Neuronal stem cell (in vitro differentiated cells): ENCODE measurements around the gene MUC5B.

Experiments
- DNase-seq: peaks from one replicate; pipeline ENCODE4 v3.0.0-alpha.2; 2013; ENCODE audit warnings: low spot score
- H2AFZ ChIP-seq: one replicate; pipeline ENCODE4 v1.6.1; 2013; ENCODE audit warnings: mild to moderate bottlenecking, low read length, inconsistent platforms
- H2AK5ac ChIP-seq: 2 replicates; pipeline ENCODE4 v1.6.1; 2013; ENCODE audit warnings: low read depth, mild to moderate bottlenecking, inconsistent platforms, low read length, moderate library complexity, mixed read lengths
- H2BK120ac ChIP-seq: 2 replicates; pipeline ENCODE4 v1.6.1; 2013; ENCODE audit warnings: low read depth, mild to moderate bottlenecking, inconsistent platforms, low read length, moderate library complexity, mixed read lengths
- H2BK12ac ChIP-seq: one replicate; pipeline ENCODE4 v1.6.1; 2013; ENCODE audit warnings: low read length, inconsistent platforms
- H2BK15ac ChIP-seq: 2 replicates; pipeline ENCODE4 v1.6.1; 2013; ENCODE audit warnings: mild to moderate bottlenecking, low read length, inconsistent platforms, mixed read lengths
- H2BK5ac ChIP-seq: one replicate; pipeline ENCODE4 v1.6.1; 2013; ENCODE audit warnings: inconsistent platforms, mild to moderate bottlenecking, low read length, moderate library complexity
- H3K14ac ChIP-seq: one replicate; pipeline ENCODE4 v1.6.1; 2013; ENCODE audit warnings: low read length, inconsistent platforms
- H3K18ac ChIP-seq: 2 replicates; pipeline ENCODE4 v1.6.1; 2013; ENCODE audit warnings: low read length, inconsistent platforms
- H3K23ac ChIP-seq: 2 replicates; pipeline ENCODE4 v1.6.1; 2013; ENCODE audit warnings: low read depth, mild to moderate bottlenecking, mixed read lengths, low read length, inconsistent platforms; ENCODE audit not compliant: poor library complexity
- H3K27ac ChIP-seq: replicated peaks from 3 replicates; pipeline ENCODE4 v1.5.1; 2013; ENCODE audit warnings: low read length, inconsistent platforms
- H3K27me3 ChIP-seq, 3 experiments: 2 replicates each; pipeline ENCODE4 v1.6.1; 2013; ENCODE audit warnings: low read length in 3 of 3, mild to moderate bottlenecking in 2 of 3, inconsistent platforms in 1 of 3, low read depth in 1 of 3, mixed read lengths in 1 of 3, moderate library complexity in 1 of 3; ENCODE audit not compliant: control insufficient read depth in 3 of 3, insufficient read depth in 3 of 3
- H3K36me3 ChIP-seq, 2 donors: replicated peaks in 1 of 2; 2 replicates each; pipeline ENCODE4 v1.6.1; 2013; ENCODE audit warnings: low read length in 2 of 2; ENCODE audit not compliant: control insufficient read depth in 2 of 2, insufficient read depth in 2 of 2
- H3K4ac ChIP-seq: 2 replicates; pipeline ENCODE4 v1.6.1; 2013; ENCODE audit warnings: inconsistent platforms, mild to moderate bottlenecking, low read length, moderate library complexity
- H3K4me1 ChIP-seq, 2 donors: 1 replicate in 1 of 2; 2 replicates in 1 of 2; pipeline ENCODE4 v1.6.1; 2013; ENCODE audit warnings: low read length in 2 of 2, low read depth in 1 of 2; ENCODE audit not compliant: control insufficient read depth in 2 of 2, insufficient read depth in 1 of 2
- H3K4me2 ChIP-seq: one replicate; pipeline ENCODE4 v1.6.1; 2013; ENCODE audit warnings: mild to moderate bottlenecking, low read length, inconsistent platforms; ENCODE audit not compliant: insufficient read depth, poor library complexity, severe bottlenecking
- H3K4me3 ChIP-seq, 2 donors: 2 replicates each; pipeline ENCODE4 v1.5.1; 2013; ENCODE audit warnings: low read length in 2 of 2, mild to moderate bottlenecking in 2 of 2, inconsistent platforms in 1 of 2, moderate library complexity in 1 of 2
- H3K79me1 ChIP-seq: one replicate; pipeline ENCODE4 v1.6.1; 2013; ENCODE audit warnings: low read depth, mild to moderate bottlenecking, inconsistent platforms, low read length, moderate library complexity
- H3K9ac ChIP-seq: one replicate; pipeline ENCODE4 v1.6.1; 2013; ENCODE audit warnings: mild to moderate bottlenecking, low read depth, low read length, inconsistent platforms; ENCODE audit not compliant: poor library complexity
- H3K9me3 ChIP-seq, 2 donors: replicated peaks in 1 of 2; 2 replicates each; pipeline versions ENCODE3 to v1.6.1; 2013; ENCODE audit warnings: low read length in 2 of 2, mild to moderate bottlenecking in 2 of 2, inconsistent platforms in 1 of 2, low read depth in 1 of 2, mixed read lengths in 1 of 2, moderate library complexity in 1 of 2; ENCODE audit not compliant: control insufficient read depth in 2 of 2, insufficient read depth in 1 of 2
- H4K8ac ChIP-seq: one replicate; pipeline ENCODE4 v1.6.1; 2013; ENCODE audit warnings: low read depth, mild to moderate bottlenecking, inconsistent platforms, low read length, moderate library complexity
- H4K91ac ChIP-seq: one replicate; pipeline ENCODE4 v1.6.1; 2013; ENCODE audit warnings: low read length, low read depth, mild to moderate bottlenecking, inconsistent platforms; ENCODE audit not compliant: poor library complexity
- WGBS, 2 donors: extraction: QIAGEN DNeasy Blood & Tissue Kit; methylation state at CpG; one replicate each; pipeline ENCODE4 v1.1.7; 2013; ENCODE audit warnings: missing lambda C conversion rate in 2 of 2, mixed read lengths in 1 of 2; ENCODE audit not compliant: insufficient read length in 2 of 2, insufficient replicate concordance in 1 of 2; ENCODE audit errors: extremely low coverage in 2 of 2; 5-methylcytosine and 5-hydroxymethylcytosine counted together

Gene MUC5B

DNA sequence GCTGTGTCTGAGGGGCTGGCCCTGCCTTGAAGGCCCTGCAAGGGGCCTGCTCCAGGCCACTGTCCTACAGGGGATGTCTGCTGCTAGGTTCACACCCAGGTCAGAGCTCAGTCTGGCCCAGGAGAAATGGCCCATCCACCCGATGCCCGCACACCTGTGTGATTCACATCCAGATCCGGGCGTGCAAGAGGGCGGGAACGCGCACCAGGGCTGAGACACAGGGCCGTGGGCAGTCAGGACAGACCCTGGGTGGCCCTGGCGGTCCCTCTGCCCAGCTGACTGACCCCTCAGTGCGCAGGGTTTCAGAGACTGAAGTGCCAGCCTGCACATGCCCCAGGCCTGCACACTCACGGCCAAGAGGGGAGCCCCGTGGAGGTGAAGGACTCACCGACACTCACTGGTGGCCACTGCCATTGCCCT is 79.2 kb downstream of the MUC5B start:
- peaks cover 2 to 27% of the 10 kb centered on the region in 2 donors for H3K36me3 ChIP-seq
- H3K27me3 ChIP-seq, result no peaks in the 10 kb centered on the region
- no peak overlapping the region for H3K27ac ChIP-seq
- no peak overlapping the region for H4K91ac ChIP-seq
- H3K9ac ChIP-seq, result peak overlapping the region; percentile 60
- no peak overlapping the region for H2AFZ ChIP-seq
- H3K79me1 ChIP-seq, result peaks cover 19% of the 10 kb centered on the region
- no peak for DNase-seq
- peak overlapping the region; percentile 82 for H3K14ac ChIP-seq
- H4K8ac ChIP-seq, result no peak overlapping the region
- WGBS, 2 donors, result no CpG with 5 or more reads among the region's 13 CpGs
- H3K9me3 ChIP-seq, result no peaks in the 10 kb centered on the region
- H3K23ac ChIP-seq, result peak overlapping the region; percentile 95
- peak overlapping the region; percentile 67 for H2BK15ac ChIP-seq
- H3K4me2 ChIP-seq, result no peak overlapping the region
- peak overlapping the region; percentile 28 for H3K18ac ChIP-seq
- no peak overlapping the region for H2AK5ac ChIP-seq
- H2BK120ac ChIP-seq, result no peak overlapping the region
- peaks cover 2 to 11% of the 10 kb centered on the region in 2 donors for H3K4me1 ChIP-seq
- H3K4ac ChIP-seq, result no peak overlapping the region
- no peak overlapping the region for H2BK5ac ChIP-seq
- peak overlapping the region; percentile 73 for H2BK12ac ChIP-seq
- H3K4me3 ChIP-seq, result no peak overlapping the region

DNA sequence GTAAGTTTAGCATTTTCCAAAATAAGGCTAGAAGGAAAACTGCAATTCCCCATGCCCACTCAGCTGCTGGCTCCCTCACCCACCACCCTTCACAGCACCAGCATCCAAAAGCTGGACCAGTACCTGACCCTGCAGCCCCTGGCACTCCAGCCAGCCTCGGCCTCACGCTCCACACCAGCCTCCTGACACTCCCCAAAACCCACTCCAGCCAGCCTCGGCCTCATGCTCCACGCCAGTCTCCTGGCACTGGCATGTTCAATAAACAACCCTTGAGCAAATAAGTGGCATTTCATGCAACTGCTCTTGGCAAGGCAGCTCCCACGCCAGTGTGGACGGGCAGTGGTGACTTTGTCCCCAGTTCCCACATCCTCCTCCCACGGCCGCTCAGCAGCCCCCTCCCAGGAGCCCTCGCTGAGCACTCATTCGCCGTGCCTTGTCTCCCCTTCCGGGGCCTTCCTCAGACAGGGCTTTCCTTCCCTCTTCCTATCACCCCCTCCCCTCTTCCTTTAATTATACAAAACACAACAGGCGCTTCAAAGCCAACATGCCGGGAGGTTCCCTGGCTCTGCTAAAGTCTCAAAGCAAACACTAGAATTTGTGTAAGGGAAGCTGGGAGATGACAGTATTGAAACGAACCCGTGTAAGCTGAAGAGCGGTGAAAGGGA is 79.7 kb downstream of the MUC5B start:
- H3K27ac ChIP-seq, result no peak overlapping the region
- no peak overlapping the region for H4K8ac ChIP-seq

DNA sequence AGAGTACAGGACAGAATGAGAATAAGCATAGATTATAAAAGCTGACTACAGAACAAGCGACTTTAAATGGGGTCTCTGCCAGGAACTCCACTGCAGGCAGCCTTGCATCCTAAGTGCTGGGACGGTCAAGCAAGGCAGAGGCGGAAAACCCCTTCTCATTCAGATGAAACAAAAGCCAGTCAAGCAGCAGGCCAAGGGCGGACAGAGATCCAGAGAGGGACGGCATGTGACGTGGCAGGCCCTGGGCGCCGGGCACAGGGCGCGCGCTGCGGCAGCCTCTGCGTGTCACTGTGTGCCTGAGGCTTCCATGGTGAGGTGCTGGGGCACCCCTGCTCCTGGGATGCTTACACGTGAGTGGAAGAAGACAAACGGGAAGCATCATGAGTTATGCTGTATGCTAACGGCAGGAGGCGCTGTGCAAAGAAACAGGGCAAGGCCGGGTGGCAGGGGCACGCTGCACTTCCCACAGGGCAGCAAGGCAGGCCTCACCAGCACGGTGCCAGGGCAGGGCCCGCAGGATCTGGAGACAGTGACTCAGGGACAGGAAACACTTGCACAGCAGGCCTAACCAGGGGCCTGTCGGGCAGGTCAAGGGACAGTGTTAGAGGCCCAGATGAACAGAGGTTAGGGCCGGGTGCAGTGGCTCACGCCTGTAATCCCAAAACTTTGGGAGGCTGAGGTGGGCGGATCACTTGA is 80.4 kb downstream of the MUC5B start:
- H2BK120ac ChIP-seq, result no peak overlapping the region
- no peaks in the 10 kb centered on the region for H3K9me3 ChIP-seq
- peaks cover 2 to 14% of the 10 kb centered on the region in 2 donors for H3K4me1 ChIP-seq
- peak overlapping the region; percentile 45 for H3K9ac ChIP-seq
- no peak overlapping the region for H3K4me3 ChIP-seq
- peak overlapping the region; percentile 38 for H3K14ac ChIP-seq
- no peak overlapping the region for H2BK12ac ChIP-seq
- H3K36me3 ChIP-seq, result peaks cover 2 to 28% of the 10 kb centered on the region in 2 donors
- H2AFZ ChIP-seq, result no peak overlapping the region
- H2AK5ac ChIP-seq, result no peak overlapping the region
- H4K8ac ChIP-seq, result no peak overlapping the region
- no peak overlapping the region for H3K4ac ChIP-seq
- no peak overlapping the region for H3K4me2 ChIP-seq
- H3K27ac ChIP-seq, result no peak overlapping the region
- peaks cover 26% of the 10 kb centered on the region for H3K79me1 ChIP-seq
- DNase-seq, result no peak
- H3K23ac ChIP-seq, result no peak overlapping the region
- no peak overlapping the region for H2BK15ac ChIP-seq
- no peak overlapping the region for H2BK5ac ChIP-seq
- no peaks in the 10 kb centered on the region for H3K27me3 ChIP-seq
- WGBS, 2 donors, result no CpG with 5 or more reads among the region's 25 CpGs
- H4K91ac ChIP-seq, result no peak overlapping the region
- peak overlapping the region; percentile 40 for H3K18ac ChIP-seq

More for the DNA sequence above, 79.7 kb downstream of the MUC5B start:
- Histone ChIP-seq H3K9me3 (no peaks in the 10 kb centered on the region), H2BK5ac (no peak overlapping the region), H3K4ac (no peak overlapping the region), H3K4me1 (peaks cover 2 to 11% of the 10 kb centered on the region in 2 donors), H3K9ac (peak overlapping the region; percentile 21), H3K14ac (peak overlapping the region; percentile 82), H2AFZ (no peak overlapping the region), H3K36me3 (peaks cover 2 to 29% of the 10 kb centered on the region in 2 donors), H3K4me2 (no peak overlapping the region), H3K18ac (peak overlapping the region; percentile 48), H2BK15ac (no peak overlapping the region), H3K27me3 (no peaks in the 10 kb centered on the region), H2BK120ac (no peak overlapping the region), H2AK5ac (no peak overlapping the region), H2BK12ac (peak overlapping the region; percentile 10), H3K23ac (peak overlapping the region; percentile 95), H3K4me3 (no peak overlapping the region), H3K79me1 (peaks cover 20% of the 10 kb centered on the region), H4K91ac (no peak overlapping the region)
- DNase-seq, result no peak
- no CpG with 5 or more reads among the region's 17 CpGs for WGBS, 2 donors

DNA sequence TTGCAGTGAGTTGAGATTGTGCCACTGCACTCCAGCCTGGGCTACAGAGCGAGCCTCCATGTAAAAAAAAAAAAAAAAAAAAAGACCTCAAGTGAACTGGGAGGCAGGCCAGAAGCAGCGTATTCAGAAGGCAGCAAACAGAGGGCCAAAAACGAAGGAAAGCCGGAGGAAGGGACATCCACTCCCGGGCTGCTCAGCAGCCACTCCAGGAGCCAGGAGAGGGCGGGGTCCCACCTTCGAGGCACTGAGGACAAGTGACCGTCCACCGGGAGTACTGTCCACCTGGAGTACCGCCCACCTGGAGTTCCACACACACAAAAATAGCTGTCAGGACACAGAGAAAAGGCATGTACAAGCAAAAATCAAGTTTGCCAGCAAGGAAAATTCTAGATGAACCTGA is 81.1 kb downstream of the MUC5B start:
- H3K9ac ChIP-seq, result no peak overlapping the region
- no peak overlapping the region for H3K14ac ChIP-seq
- no peak overlapping the region for H2BK120ac ChIP-seq
- H3K4me3 ChIP-seq, result no peak overlapping the region
- no peak overlapping the region for H2AFZ ChIP-seq
- no peak for DNase-seq
- H3K79me1 ChIP-seq, result peaks cover 31% of the 10 kb centered on the region
- H2BK5ac ChIP-seq, result no peak overlapping the region
- no peak overlapping the region for H4K91ac ChIP-seq
- no peak overlapping the region for H3K27ac ChIP-seq
- H3K18ac ChIP-seq, result no peak overlapping the region
- no peaks in the 10 kb centered on the region for H3K27me3 ChIP-seq
- no peak overlapping the region for H3K4me2 ChIP-seq
- no CpG with 5 or more reads among the region's 10 CpGs for WGBS, 2 donors
- H3K4me1 ChIP-seq, result peaks cover 2 to 17% of the 10 kb centered on the region in 2 donors
- no peak overlapping the region for H3K23ac ChIP-seq
- no peak overlapping the region for H4K8ac ChIP-seq
- no peak overlapping the region for H2BK15ac ChIP-seq
- H2BK12ac ChIP-seq, result no peak overlapping the region
- H3K36me3 ChIP-seq, result peaks cover 2 to 25% of the 10 kb centered on the region in 2 donors
- H3K4ac ChIP-seq, result no peak overlapping the region
- H3K9me3 ChIP-seq, result no peaks in the 10 kb centered on the region
- no peak overlapping the region for H2AK5ac ChIP-seq
